GM21528 (cell line): Measurements from ENCODE around the gene SNX5.

ENCODE experiments used
- ATAC-seq: cut with Tn5 transposase; IDR thresholded peaks from one replicate; pipeline ENCODE4 v1.9.1; 2021; ENCODE audit warnings: mild to moderate bottlenecking, moderate library complexity; ENCODE audit not compliant: unreplicated experiment, low FRiP score

SNX5 gene

GRCh38 chr20:17968366-17969277 is at the start of gene SNX5, which contains the start of gene MGME1:
Gene SNX5 (minus strand): TSS chr20:17968794. CDS start chr20:17968425, 369 bp downstream.
Gene MGME1 (plus strand): TSS chr20:17969018. CDS start chr20:17969860, 842 bp downstream.
- peak; percentile 80 for ATAC-seq

GRCh38 chr20:18018100-18018499 is 49.5 kb upstream of the SNX5 start:
- no peak for ATAC-seq

- ATAC-seq = no peak
Measured at GRCh38 chr20:18016772-18017171, 48.2 kb upstream of the SNX5 start.

GRCh38 chr20:18014411-18014810 is 45.8 kb upstream of the SNX5 start:
- ATAC-seq = no peak

GRCh38 chr20:18012901-18013300 is 44.3 kb upstream of the SNX5 start:
- no peak for ATAC-seq

- ATAC-seq = no peak
Measured at GRCh38 chr20:18011951-18012645, 43.5 kb upstream of the SNX5 start.

GRCh38 chr20:18011482-18011881 is 42.9 kb upstream of the SNX5 start:
- ATAC-seq = no peak

GRCh38 chr20:18009116-18009515 is 40.5 kb upstream of the SNX5 start:
- no peak for ATAC-seq

- no peak for ATAC-seq
Measured at GRCh38 chr20:18007534-18008292, 39.1 kb upstream of the SNX5 start.

- no peak for ATAC-seq
Measured at GRCh38 chr20:18006684-18007083, 38.1 kb upstream of the SNX5 start.

- no peak for ATAC-seq
Measured at GRCh38 chr20:18005990-18006364, 37.4 kb upstream of the SNX5 start.

GRCh38 chr20:18005170-18005989 is 36.8 kb upstream of the SNX5 start:
- peak; percentile 93 for ATAC-seq

GRCh38 chr20:18004384-18005031 is 35.9 kb upstream of the SNX5 start:
- no peak for ATAC-seq

- no peak for ATAC-seq
Measured at GRCh38 chr20:18003897-18004296, 35.3 kb upstream of the SNX5 start.

- no peak for ATAC-seq
Measured at GRCh38 chr20:18001131-18001921, 32.7 kb upstream of the SNX5 start.

- no peak for ATAC-seq
Measured at GRCh38 chr20:17999566-17999965, 31.0 kb upstream of the SNX5 start.

- no peak for ATAC-seq
Measured at GRCh38 chr20:17998446-17998845, 29.9 kb upstream of the SNX5 start.

GRCh38 chr20:17995967-17996819 is 27.6 kb upstream of the SNX5 start:
- ATAC-seq = no peak
